Activated CD4-positive, alpha-beta T cell treated with anti-CD3 and anti-CD28 coated beads, Interleukin-2, amount 10 ng/mL, durations not matched to agents 7 days and 5 days (primary cell): ENCODE results near the gene GPR137B. TPM values are rescaled to one million over a fixed set of nuclear protein-coding genes. Genes with fewer than 3 reads are reported as not detected.
"Not testable (repeated sequence)": the region's sequence is repeated elsewhere in the genome, so short reads cannot be mapped to it uniquely, and the experiment has no call there.

Experiments
- CTCF ChIA-PET: fragments of 350-600 bp; sonication (Branson Sonifier 250); formaldehyde crosslinking; loops from one replicate; lab custom pipeline; 2021; ENCODE audit warnings: antibody characterized with exemption; lab: Charles Lee
- POLR2A ChIA-PET: fragments of 350-600 bp; sonication (Branson Sonifier 250); formaldehyde crosslinking; loops from one replicate; lab custom pipeline; 2021; ENCODE audit warnings: antibody characterized with exemption; lab: Charles Lee
- DNase-seq: peaks from one replicate; pipeline ENCODE4 v3.0.0-alpha.2; 2020
- H3K27ac Mint-ChIP-seq: one replicate; pipeline ENCODE4 v1.8.0; 2021; ENCODE audit warnings: mild to moderate bottlenecking, moderate library complexity, mixed read lengths
- H3K27me3 Mint-ChIP-seq: one replicate; pipeline ENCODE4 v1.8.0; 2021; ENCODE audit warnings: mixed read lengths
- H3K36me3 Mint-ChIP-seq: one replicate; pipeline ENCODE4 v1.8.0; 2021; ENCODE audit warnings: low read depth, mixed read lengths
- H3K4me1 Mint-ChIP-seq: one replicate; pipeline ENCODE4 v1.8.0; 2021; ENCODE audit warnings: mixed read lengths
- H3K4me3 Mint-ChIP-seq: one replicate; pipeline ENCODE4 v1.8.0; 2021; ENCODE audit warnings: mild to moderate bottlenecking, moderate library complexity, mixed read lengths
- H3K9me3 Mint-ChIP-seq: one replicate; pipeline ENCODE4 v1.8.0; 2021; ENCODE audit warnings: mixed read lengths
- total RNA-seq, 2 experiments: library from RNA; stranded (reverse); gene quantifications; one replicate each; pipeline ENCODE4 v1.2.3, GENCODE V29; 2021

Gene GPR137B
- total RNA-seq, 2 experiments from 2014 or later = 5.0 to 5.8 TPM

DNA sequence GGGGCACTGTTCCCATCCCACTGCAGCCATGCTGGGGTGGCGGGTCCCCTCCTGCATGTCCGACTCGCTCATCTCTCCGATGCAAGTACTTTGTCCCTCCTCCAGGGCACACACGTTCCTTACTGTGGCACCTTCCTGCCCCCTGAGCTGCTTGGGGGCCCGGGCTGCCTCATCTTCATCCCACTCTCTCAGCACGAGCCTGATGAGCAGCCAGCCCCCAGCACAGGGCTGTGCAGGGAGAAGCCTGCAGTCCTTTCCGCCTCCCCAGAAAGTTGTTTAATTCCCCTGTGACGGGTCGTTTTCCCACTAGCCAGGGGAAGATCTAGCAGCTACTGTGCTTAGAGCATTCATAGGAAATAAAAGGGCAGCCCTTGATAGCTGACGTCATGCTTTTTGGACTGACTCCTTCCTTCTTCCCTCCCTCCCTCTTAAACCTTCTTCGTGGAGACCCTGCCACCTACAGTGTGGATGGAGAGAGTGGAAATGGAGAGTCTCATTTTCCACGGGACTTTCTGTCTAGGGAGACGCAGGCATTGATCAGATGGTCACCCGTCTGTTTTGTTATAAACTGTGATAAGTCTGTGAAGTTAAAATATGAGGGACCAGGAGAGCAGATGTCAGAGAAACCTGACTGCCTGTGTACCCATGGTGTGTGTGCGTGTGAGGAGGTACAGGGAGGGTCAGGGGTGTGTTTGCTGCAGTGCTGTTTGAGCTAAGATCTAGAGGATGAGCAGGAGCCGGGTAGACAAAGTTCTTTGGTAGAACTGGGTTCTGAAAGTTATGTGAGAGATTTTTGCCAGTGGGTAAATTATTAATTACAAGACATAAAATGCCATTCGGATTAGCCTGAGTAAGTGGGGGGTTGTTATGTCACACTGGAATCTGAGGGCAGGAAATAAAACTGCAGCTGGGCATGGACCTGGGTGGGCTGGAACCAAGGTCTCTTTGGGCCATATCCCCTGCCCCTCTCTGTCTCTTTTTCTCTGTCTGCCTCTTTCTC, 34.3 kb downstream of the GPR137B start:
- Mint-ChIP-seq H3K9me3 (no peaks in the 10 kb centered on the region), H3K27ac (no peak overlapping the region), H3K27me3 (no peaks in the 10 kb centered on the region), H3K4me3 (no peak overlapping the region), H3K36me3 (peaks cover 2% of the 10 kb centered on the region), H3K4me1 (no peaks in the 10 kb centered on the region)
- CTCF ChIA-PET = no interaction called here
- DNase-seq = no peak
- POLR2A ChIA-PET = no interaction called here

DNA sequence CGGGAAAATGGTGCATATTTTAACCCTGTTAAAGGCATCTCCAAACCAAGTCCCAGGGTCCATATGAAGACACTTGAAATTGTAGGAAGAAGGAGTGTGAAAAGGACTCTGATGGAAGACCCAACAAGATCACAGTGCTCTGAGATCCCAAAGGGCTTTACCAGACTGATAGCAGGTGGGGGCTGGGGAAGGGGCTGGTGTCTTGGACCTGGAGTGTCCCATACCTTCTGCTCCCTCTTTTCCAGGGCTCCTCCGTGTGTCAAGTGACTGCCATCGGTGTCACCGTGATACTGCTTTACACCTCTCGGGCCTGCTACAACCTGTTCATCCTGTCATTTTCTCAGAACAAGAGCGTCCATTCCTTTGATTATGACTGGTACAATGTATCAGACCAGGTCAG, 37.3 kb downstream of the GPR137B start:
- H3K4me3 Mint-ChIP-seq = no peak overlapping the region
- no peaks in the 10 kb centered on the region for H3K27me3 Mint-ChIP-seq
- H3K4me1 Mint-ChIP-seq = no peaks in the 10 kb centered on the region
- CTCF ChIA-PET = no interaction called here
- DNase-seq = no peak
- H3K36me3 Mint-ChIP-seq = peaks cover 2% of the 10 kb centered on the region
- H3K27ac Mint-ChIP-seq = no peak overlapping the region
- POLR2A ChIA-PET = no interaction called here
- H3K9me3 Mint-ChIP-seq = no peaks in the 10 kb centered on the region

DNA sequence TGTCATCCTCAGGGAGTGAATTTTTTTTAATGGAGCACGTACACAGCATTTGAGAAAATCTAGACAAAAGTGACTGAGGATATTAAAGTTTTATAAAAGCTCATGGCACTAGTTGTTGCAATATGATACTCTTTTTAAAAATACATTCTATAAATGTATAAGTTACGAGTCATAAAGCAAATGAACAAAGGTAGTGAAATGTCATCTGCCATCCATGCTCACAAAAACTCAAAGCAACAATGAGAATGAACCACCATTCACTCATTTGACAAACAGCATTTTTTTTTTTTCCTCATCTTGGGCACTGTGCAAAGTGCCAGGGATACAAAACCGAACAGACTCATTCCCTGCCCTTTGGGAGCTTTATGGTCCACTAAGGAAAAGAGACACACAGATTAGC, 38.7 kb downstream of the GPR137B start:
- no peaks in the 10 kb centered on the region for H3K27me3 Mint-ChIP-seq
- POLR2A ChIA-PET = no interaction called here
- no peak for DNase-seq
- CTCF ChIA-PET = no interaction called here
- H3K36me3 Mint-ChIP-seq = peaks cover 7% of the 10 kb centered on the region
- no peaks in the 10 kb centered on the region for H3K9me3 Mint-ChIP-seq
- no peak overlapping the region for H3K4me3 Mint-ChIP-seq
- H3K27ac Mint-ChIP-seq = no peak overlapping the region
- H3K4me1 Mint-ChIP-seq = peaks cover 3% of the 10 kb centered on the region

DNA sequence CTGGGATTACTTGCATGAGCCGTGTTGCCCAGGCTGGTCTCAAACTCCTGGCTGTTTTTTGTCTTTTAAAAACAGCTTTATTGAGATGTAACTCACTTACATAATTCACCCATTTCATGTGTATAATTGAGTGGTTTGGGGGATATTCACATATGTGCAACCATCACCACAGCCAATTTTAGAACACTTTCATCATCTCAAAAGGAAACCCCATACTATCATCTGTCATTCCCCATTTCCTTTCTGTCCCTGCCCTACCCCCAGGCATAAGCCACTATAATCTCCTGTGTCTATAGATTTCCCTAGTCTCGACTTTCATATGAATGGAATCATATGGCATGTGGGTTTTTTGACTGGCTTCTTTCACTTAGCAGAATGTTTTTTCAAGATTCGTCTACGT, 43.3 kb downstream of the GPR137B start:
- Mint-ChIP-seq H3K4me3 (no peak overlapping the region), H3K27me3 (no peaks in the 10 kb centered on the region), H3K27ac (no peak overlapping the region), H3K36me3 (peaks cover 29% of the 10 kb centered on the region), H3K4me1 (peaks cover 3% of the 10 kb centered on the region), H3K9me3 (peaks cover 7% of the 10 kb centered on the region)
- ChIA-PET CTCF (no interaction called here), POLR2A (no interaction called here)
- DNase-seq = no peak

DNA sequence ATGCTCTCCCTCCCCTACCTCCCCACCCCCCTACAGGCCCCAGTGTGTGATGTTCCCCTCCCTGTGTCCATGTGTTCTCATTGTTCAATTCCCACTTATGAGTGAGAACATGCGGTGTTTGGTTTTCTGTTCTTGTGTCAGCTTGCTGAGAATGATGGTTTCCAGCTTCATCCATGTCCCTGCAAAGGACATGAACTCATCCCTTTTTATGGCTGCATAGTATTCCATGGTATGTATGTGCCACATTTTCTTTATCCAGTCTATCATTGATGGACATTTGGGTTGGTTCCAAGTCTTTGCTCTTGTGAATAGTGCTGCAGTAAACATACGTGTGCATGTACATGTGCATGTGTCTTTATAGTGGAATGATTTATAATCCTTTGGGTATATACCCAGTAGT, 44.1 kb downstream of the GPR137B start:
- DNase-seq, H3K4me1 Mint-ChIP-seq: not testable (repeated sequence)

DNA sequence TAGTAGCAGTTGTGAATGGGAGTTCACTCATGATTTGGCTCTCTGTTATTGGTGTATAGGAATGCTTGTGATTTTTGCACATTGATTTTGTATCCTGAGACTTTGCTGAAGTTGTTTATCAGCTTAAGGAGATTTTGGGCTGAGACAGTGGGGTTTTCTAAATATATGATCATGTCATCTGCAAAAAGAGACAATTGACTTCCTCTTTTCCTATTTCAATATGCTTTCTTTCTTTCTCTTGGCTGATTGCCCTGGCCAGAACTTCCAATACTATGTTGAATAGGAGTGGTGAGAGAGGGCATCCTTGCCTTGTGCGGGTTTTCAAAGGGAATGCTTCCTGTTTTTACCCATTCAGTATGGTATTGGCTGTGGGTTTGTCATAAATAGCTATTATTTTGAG, 45.7 kb downstream of the GPR137B start:
- CTCF ChIA-PET, H3K27ac Mint-ChIP-seq, H3K27me3 Mint-ChIP-seq: not testable (repeated sequence)

More for the DNA sequence above, 44.1 kb downstream of the GPR137B start:
- CTCF ChIA-PET, H3K9me3 Mint-ChIP-seq, H3K4me3 Mint-ChIP-seq, H3K27ac Mint-ChIP-seq, H3K27me3 Mint-ChIP-seq, POLR2A ChIA-PET: not testable (repeated sequence)
- peaks cover 35% of the 10 kb centered on the region for H3K36me3 Mint-ChIP-seq

DNA sequence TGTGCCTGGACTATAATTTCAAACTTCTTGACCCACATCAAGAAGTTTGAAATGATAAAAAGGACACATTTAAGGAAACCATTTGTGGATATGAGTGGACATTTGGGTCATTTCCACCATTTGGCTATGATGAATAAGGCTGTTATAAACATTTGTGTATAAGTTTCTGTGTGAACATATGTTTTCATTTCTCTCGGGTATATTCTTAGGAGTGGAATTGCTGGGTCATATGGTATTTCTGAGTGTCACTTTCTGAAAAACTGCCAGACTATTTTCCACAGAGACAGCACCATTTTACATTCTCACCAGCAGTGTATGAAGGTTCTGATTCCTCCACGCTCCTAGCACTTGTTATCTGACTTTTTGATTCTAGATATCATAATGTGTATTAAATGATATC, 50.8 kb downstream of the GPR137B start:
- DNase-seq = no peak
- ChIA-PET CTCF (no interaction called here), POLR2A (no interaction called here)
- H3K4me1 Mint-ChIP-seq = no peaks in the 10 kb centered on the region
- no peak overlapping the region for H3K27ac Mint-ChIP-seq
- no peak overlapping the region for H3K4me3 Mint-ChIP-seq
- H3K36me3 Mint-ChIP-seq = peaks cover 52% of the 10 kb centered on the region
- peaks cover 19% of the 10 kb centered on the region for H3K9me3 Mint-ChIP-seq
- H3K27me3 Mint-ChIP-seq = no peaks in the 10 kb centered on the region

More for the DNA sequence above, 45.7 kb downstream of the GPR137B start:
- H3K4me1 Mint-ChIP-seq, POLR2A ChIA-PET, DNase-seq, H3K4me3 Mint-ChIP-seq, H3K9me3 Mint-ChIP-seq: not testable (repeated sequence)
- H3K36me3 Mint-ChIP-seq = peaks cover 41% of the 10 kb centered on the region

DNA sequence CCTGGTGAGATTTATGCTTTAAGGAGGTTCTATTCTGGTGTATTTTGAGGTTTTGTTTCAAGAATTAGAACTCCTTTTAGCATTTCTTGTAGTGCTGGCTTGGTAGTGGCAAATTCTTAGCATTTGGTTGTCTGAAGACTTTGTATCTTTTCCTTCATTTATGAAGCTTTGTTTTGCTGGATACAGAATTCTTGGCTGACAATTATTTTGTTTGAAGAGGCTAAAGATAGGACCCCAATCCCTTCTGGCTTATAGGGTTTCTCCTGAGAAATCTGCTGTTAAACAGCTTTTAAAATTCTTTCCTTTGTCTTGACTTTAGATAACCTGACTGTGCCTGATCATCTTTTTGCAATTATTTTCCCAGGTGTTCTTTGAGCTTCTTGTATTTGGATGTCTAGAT, 58.6 kb downstream of the GPR137B start:
- no peak for DNase-seq
- no peak overlapping the region for H3K27ac Mint-ChIP-seq
- H3K9me3 Mint-ChIP-seq = peaks cover 35% of the 10 kb centered on the region
- no peaks in the 10 kb centered on the region for H3K27me3 Mint-ChIP-seq
- CTCF ChIA-PET = no interaction called here
- peaks cover 38% of the 10 kb centered on the region for H3K36me3 Mint-ChIP-seq
- no peaks in the 10 kb centered on the region for H3K4me1 Mint-ChIP-seq
- POLR2A ChIA-PET = no interaction called here
- no peak overlapping the region for H3K4me3 Mint-ChIP-seq

DNA sequence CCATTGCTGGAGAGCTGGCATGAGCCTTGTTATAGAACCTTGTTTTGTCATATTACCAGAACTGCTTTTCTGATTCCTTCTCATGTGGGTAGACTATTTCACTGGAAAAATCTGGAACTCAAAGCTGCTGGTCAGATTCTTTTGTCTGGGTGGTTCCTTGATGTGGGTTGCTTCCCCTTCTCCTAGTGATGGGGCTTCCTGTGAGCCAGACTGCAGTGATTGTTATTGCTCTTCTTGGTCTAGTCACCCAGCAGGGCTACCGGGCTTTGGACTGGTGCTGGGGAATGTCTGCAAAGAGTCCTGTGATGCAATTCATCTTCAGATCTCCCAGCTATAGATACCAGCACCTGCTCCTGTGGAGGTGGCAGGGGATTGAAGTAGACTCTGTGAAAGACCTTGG, 59.4 kb downstream of the GPR137B start:
- CTCF ChIA-PET = no interaction called here
- H3K4me1 Mint-ChIP-seq = no peaks in the 10 kb centered on the region
- H3K27me3 Mint-ChIP-seq = no peaks in the 10 kb centered on the region
- peaks cover 31% of the 10 kb centered on the region for H3K9me3 Mint-ChIP-seq
- no peak overlapping the region for H3K4me3 Mint-ChIP-seq
- H3K27ac Mint-ChIP-seq = no peak overlapping the region
- POLR2A ChIA-PET = no interaction called here
- H3K36me3 Mint-ChIP-seq = peaks cover 38% of the 10 kb centered on the region
- DNase-seq = no peak

DNA sequence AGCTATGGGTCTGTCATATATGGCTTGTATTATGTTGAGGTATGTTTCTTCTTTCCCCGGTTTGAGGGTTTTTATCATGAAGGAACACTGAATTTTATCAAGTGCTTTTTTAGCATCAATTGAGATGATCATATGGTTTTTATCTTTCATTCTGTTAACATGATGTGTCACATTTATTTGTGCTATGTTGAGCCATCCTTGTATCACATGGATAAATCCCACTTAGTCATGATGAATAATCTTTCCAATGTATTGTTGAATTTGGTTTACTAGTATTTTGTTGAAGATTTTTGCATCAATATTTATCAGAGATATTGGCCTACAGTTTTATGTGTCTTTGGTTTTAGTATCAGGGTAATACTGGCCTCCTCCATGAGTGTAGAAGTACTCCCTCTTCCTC, 61.7 kb downstream of the GPR137B start:
- H3K9me3 Mint-ChIP-seq = peaks cover 21% of the 10 kb centered on the region
- DNase-seq = no peak
- no peak overlapping the region for H3K4me3 Mint-ChIP-seq
- H3K27ac Mint-ChIP-seq = no peak overlapping the region
- no peaks in the 10 kb centered on the region for H3K4me1 Mint-ChIP-seq
- H3K36me3 Mint-ChIP-seq = peaks cover 28% of the 10 kb centered on the region
- no peaks in the 10 kb centered on the region for H3K27me3 Mint-ChIP-seq
- ChIA-PET POLR2A (no interaction called here), CTCF (no interaction called here)

- Mint-ChIP-seq H3K4me1 (no peaks in the 10 kb centered on the region), H3K27me3 (no peaks in the 10 kb centered on the region), H3K27ac (no peak overlapping the region), H3K4me3 (no peak overlapping the region), H3K9me3 (peaks cover 18% of the 10 kb centered on the region), H3K36me3 (peaks cover 28% of the 10 kb centered on the region)
- ChIA-PET CTCF (no interaction called here), POLR2A (no interaction called here)
- no peak for DNase-seq
Observed at GRCh38 chr1:236204656-236205055, 62.3 kb downstream of the GPR137B start.

DNA sequence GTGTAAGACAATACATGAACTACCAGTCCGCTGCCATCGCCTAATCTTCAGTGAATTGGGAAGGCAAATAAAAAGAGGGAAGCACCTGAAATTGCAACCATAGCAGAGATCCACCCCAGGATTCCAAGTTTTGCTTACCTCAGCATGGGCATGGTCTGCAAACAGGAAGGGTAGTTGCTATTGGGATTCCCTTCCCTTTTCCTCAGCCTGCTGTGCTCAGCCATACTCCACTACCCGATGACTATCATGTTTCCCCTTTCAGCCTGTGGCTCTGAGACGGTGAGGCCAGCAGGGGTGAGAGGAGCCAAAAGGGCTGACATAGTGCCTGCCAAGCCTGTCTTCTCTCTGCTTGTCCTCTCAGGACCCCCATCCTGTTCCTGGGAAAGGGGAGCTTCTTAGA, 64.2 kb downstream of the GPR137B start:
- DNase-seq = no peak
- H3K27me3 Mint-ChIP-seq = no peaks in the 10 kb centered on the region
- H3K4me1 Mint-ChIP-seq = no peaks in the 10 kb centered on the region
- H3K36me3 Mint-ChIP-seq = peaks cover 16% of the 10 kb centered on the region
- H3K9me3 Mint-ChIP-seq = peaks cover 5% of the 10 kb centered on the region
- POLR2A ChIA-PET = no interaction called here
- no peak overlapping the region for H3K4me3 Mint-ChIP-seq
- CTCF ChIA-PET = no interaction called here
- no peak overlapping the region for H3K27ac Mint-ChIP-seq

GRCh38 chr1:236207121-236207520, 64.8 kb downstream of the GPR137B start:
- Mint-ChIP-seq H3K27ac (no peak overlapping the region), H3K36me3 (peaks cover 17% of the 10 kb centered on the region)

DNA sequence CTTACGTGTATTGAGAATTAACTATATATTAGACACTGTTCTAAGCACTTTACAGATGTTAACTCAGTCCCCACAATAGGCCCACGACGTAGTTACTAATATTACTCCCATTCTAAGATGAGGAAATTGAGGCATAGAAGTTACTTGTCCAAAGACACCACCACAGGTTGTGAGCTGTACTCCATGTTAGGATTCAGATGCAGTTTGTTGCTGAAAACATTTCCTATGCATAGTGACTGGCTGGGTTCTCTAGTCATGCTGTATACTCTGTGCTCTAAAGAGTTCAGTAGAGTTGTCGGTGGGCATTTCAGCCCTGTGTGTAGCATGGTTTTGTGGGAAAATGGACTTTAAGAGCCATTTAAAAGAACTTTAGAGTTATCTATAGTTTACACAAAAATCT, 65.2 kb downstream of the GPR137B start:
- Mint-ChIP-seq H3K4me3 (no peak overlapping the region), H3K36me3 (peaks cover 15% of the 10 kb centered on the region), H3K9me3 (peaks cover 4% of the 10 kb centered on the region), H3K4me1 (no peaks in the 10 kb centered on the region), H3K27me3 (no peaks in the 10 kb centered on the region), H3K27ac (no peak overlapping the region)
- POLR2A ChIA-PET = no interaction called here
- DNase-seq = no peak
- CTCF ChIA-PET = no interaction called here

More at GRCh38 chr1:236207121-236207520, 64.8 kb downstream of the GPR137B start:
- ChIA-PET POLR2A (no interaction called here), CTCF (no interaction called here)
- peaks cover 5% of the 10 kb centered on the region for H3K9me3 Mint-ChIP-seq
- no peak for DNase-seq
- no peak overlapping the region for H3K4me3 Mint-ChIP-seq
- H3K4me1 Mint-ChIP-seq = no peaks in the 10 kb centered on the region
- H3K27me3 Mint-ChIP-seq = no peaks in the 10 kb centered on the region
